Panc1 (cell line): ENCODE data around the gene PMP22. TPM values are rescaled to one million over a fixed set of nuclear protein-coding genes. Genes with fewer than 3 reads are reported as not detected.

ENCODE experiments used
- ATAC-seq: fragments of 200-7000 bp; cut with Tn5 transposase; 2 replicates; pipeline ENCODE4 v1.9.1; 2020; ENCODE audit warnings: mild to moderate bottlenecking, moderate library complexity
- BruUV-seq: library from RNA; stranded (reverse); fragments of 400-500 nt; replicated peaks from 2 replicates; lab custom pipeline; 2021; lab: Mats Ljungman, UMichigan
- CTCF ChIA-PET: fragments of 300-600 bp; sonication (Branson Sonifier 250); formaldehyde crosslinking; loops from one replicate; lab custom pipeline; 2022; ENCODE audit warnings: antibody characterized with exemption; lab: Charles Lee
- POLR2A ChIA-PET: fragments of 300-600 bp; sonication (Branson Sonifier 250); formaldehyde crosslinking; loops from one replicate; lab custom pipeline; 2022; ENCODE audit warnings: antibody characterized with exemption; lab: Charles Lee
- DNase-seq: peaks from one replicate; pipeline ENCODE4 v3.0.0-alpha.2; 2010; ENCODE audit warnings: low read depth, low spot score
- H3K27ac ChIP-seq: 2 replicates; pipeline ENCODE4 v1.5.1; 2011; ENCODE audit warnings: mild to moderate bottlenecking, low read length, inconsistent platforms
- H3K27me3 ChIP-seq: fragments of 200-500 bp; sonication (Bioruptor generic); 2 replicates; pipeline ENCODE4 v1.6.0; 2014; ENCODE audit warnings: low read length, inconsistent platforms; ENCODE audit not compliant: control insufficient read depth, insufficient read depth
- H3K36me3 ChIP-seq: fragments of 200-500 bp; sonication (Bioruptor generic); 2 replicates; pipeline ENCODE4 v1.5.1; 2014; ENCODE audit warnings: inconsistent platforms, mild to moderate bottlenecking, low read length, moderate library complexity; ENCODE audit not compliant: control insufficient read depth, insufficient read depth
- H3K4me1 ChIP-seq: 2 replicates; pipeline ENCODE4 v1.5.1; 2011; ENCODE audit warnings: inconsistent platforms, mild to moderate bottlenecking, low read length, moderate library complexity; ENCODE audit not compliant: control insufficient read depth, insufficient read depth
- H3K4me3 ChIP-seq, 2 experiments: 2 replicates each; pipeline ENCODE4 v1.5.1; 2011 to 2012; ENCODE audit warnings: low read depth in 2 of 2, low read length in 2 of 2, mild to moderate bottlenecking in 2 of 2, inconsistent platforms in 1 of 2, moderate library complexity in 1 of 2
- H3K9me3 ChIP-seq: fragments of 200-500 bp; sonication (Bioruptor generic); 2 replicates; pipeline ENCODE4 v1.5.1; 2014; ENCODE audit warnings: low read depth, mild to moderate bottlenecking, inconsistent platforms, low read length, moderate library complexity; ENCODE audit not compliant: control insufficient read depth, insufficient read depth
- POLR2AphosphoS5 ChIP-seq: IDR thresholded peaks from 2 replicates; pipeline ENCODE4 v1.6.1; 2012; ENCODE audit warnings: mild to moderate bottlenecking, low read depth, low read length, moderate library complexity
- SIN3A ChIP-seq: IDR thresholded peaks from 2 replicates; pipeline ENCODE4 v1.6.1; 2012; ENCODE audit warnings: low read depth, mild to moderate bottlenecking, low read length, moderate library complexity, borderline replicate concordance; ENCODE audit not compliant: insufficient read depth
- TCF7L2 ChIP-seq: IDR thresholded peaks from 2 replicates; pipeline ENCODE4 v1.6.1; 2011; ENCODE audit warnings: mild to moderate bottlenecking, low read depth, low read length, inconsistent platforms
- in situ Hi-C: cut with HindIII; loops from 2 replicates; pipeline ENCODE4 v1.10.0; 2016; ENCODE audit warnings: low sequenced_read_pairs, low pct_unique_long_range_greater_than_20kb
- intact Hi-C: fragments of 100-400 bp; cut with micrococcal nuclease; formaldehyde crosslinking; loops from one replicate; pipeline ENCODE4 v1.10.0; 2022; ENCODE audit not compliant: unreplicated experiment
- total RNA-seq: library from RNA; stranded (reverse); gene quantifications from one replicate; pipeline ENCODE4 v1.2.1, GENCODE V29; 2021; ENCODE audit not compliant: unreplicated experiment
- TF ChIP-seq, protein P1 (sequence below), 2 experiments: IDR thresholded peaks; 2 replicates each; pipeline ENCODE4 v1.6.1; 2011 to 2012; ENCODE audit warnings: low read depth in 2 of 2, control low read depth in 1 of 2, low read length in 1 of 2, mild to moderate bottlenecking in 1 of 2, moderate library complexity in 1 of 2; ENCODE audit not compliant: insufficient read depth in 1 of 2
- TF ChIP-seq, protein P2 (sequence below): fragments of 450-650 bp; IDR thresholded peaks from 2 replicates; pipeline ENCODE4 v1.5.1; 2017; ENCODE audit warnings: mild to moderate bottlenecking

PMP22 gene
- total RNA-seq, 1 experiment from 2014 or later = 6.0 TPM

GRCh38 chr17:15291674-15292361 lies 26.7 kb upstream of the PMP22 start:
- intact Hi-C loops (no loop called here), in situ Hi-C loops (no loop called here)
- Histone ChIP-seq H3K4me1 (no peaks in the 10 kb centered on the region), H3K4me3 (no peak overlapping the region), H3K36me3 (no peaks in the 10 kb centered on the region), H3K9me3 (no peaks in the 10 kb centered on the region), H3K27me3 (no peaks in the 10 kb centered on the region), H3K27ac (no peak overlapping the region)
- no peak for ATAC-seq
- POLR2A ChIA-PET = no interaction called here
- BruUV-seq = no TSS peak
- CTCF ChIA-PET = no interaction called here
- no peak for DNase-seq
- TF ChIP-seq, protein P1, sequence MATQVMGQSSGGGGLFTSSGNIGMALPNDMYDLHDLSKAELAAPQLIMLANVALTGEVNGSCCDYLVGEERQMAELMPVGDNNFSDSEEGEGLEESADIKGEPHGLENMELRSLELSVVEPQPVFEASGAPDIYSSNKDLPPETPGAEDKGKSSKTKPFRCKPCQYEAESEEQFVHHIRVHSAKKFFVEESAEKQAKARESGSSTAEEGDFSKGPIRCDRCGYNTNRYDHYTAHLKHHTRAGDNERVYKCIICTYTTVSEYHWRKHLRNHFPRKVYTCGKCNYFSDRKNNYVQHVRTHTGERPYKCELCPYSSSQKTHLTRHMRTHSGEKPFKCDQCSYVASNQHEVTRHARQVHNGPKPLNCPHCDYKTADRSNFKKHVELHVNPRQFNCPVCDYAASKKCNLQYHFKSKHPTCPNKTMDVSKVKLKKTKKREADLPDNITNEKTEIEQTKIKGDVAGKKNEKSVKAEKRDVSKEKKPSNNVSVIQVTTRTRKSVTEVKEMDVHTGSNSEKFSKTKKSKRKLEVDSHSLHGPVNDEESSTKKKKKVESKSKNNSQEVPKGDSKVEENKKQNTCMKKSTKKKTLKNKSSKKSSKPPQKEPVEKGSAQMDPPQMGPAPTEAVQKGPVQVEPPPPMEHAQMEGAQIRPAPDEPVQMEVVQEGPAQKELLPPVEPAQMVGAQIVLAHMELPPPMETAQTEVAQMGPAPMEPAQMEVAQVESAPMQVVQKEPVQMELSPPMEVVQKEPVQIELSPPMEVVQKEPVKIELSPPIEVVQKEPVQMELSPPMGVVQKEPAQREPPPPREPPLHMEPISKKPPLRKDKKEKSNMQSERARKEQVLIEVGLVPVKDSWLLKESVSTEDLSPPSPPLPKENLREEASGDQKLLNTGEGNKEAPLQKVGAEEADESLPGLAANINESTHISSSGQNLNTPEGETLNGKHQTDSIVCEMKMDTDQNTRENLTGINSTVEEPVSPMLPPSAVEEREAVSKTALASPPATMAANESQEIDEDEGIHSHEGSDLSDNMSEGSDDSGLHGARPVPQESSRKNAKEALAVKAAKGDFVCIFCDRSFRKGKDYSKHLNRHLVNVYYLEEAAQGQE (IDR thresholded peaks at IDR 0.05; ENCODE audit: insufficient read depth in 1 of 2, low read depth in 2 of 2, low read length in 1 of 2) = no peak
- TF ChIP-seq, protein P2, sequence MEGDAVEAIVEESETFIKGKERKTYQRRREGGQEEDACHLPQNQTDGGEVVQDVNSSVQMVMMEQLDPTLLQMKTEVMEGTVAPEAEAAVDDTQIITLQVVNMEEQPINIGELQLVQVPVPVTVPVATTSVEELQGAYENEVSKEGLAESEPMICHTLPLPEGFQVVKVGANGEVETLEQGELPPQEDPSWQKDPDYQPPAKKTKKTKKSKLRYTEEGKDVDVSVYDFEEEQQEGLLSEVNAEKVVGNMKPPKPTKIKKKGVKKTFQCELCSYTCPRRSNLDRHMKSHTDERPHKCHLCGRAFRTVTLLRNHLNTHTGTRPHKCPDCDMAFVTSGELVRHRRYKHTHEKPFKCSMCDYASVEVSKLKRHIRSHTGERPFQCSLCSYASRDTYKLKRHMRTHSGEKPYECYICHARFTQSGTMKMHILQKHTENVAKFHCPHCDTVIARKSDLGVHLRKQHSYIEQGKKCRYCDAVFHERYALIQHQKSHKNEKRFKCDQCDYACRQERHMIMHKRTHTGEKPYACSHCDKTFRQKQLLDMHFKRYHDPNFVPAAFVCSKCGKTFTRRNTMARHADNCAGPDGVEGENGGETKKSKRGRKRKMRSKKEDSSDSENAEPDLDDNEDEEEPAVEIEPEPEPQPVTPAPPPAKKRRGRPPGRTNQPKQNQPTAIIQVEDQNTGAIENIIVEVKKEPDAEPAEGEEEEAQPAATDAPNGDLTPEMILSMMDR = no peak
- TF ChIP-seq POLR2AphosphoS5 (no peak), SIN3A (no peak), TCF7L2 (no peak)

GRCh38 chr17:15290605-15291004 lies 25.5 kb upstream of the PMP22 start:
- CTCF ChIA-PET = no interaction called here
- DNase-seq = no peak
- no peaks in the 10 kb centered on the region for H3K4me1 ChIP-seq
- no peak for TF ChIP-seq TCF7L2
- no peak for TF ChIP-seq POLR2AphosphoS5
- TF ChIP-seq SIN3A = no peak
- TF ChIP-seq, protein P2 = no peak
- TF ChIP-seq, protein P1 (IDR thresholded peaks at IDR 0.05; ENCODE audit: insufficient read depth in 1 of 2, low read depth in 2 of 2, low read length in 1 of 2) = no peak
- no peak for ATAC-seq
- POLR2A ChIA-PET = no interaction called here
- no peaks in the 10 kb centered on the region for H3K9me3 ChIP-seq
- intact Hi-C loops = no loop called here
- H3K27me3 ChIP-seq = no peaks in the 10 kb centered on the region
- no peak overlapping the region for H3K4me3 ChIP-seq
- no TSS peak for BruUV-seq
- no peak overlapping the region for H3K27ac ChIP-seq
- in situ Hi-C loops = no loop called here
- no peaks in the 10 kb centered on the region for H3K36me3 ChIP-seq
